Measurements from ENCODE around the gene SLC25A26. TPM values are rescaled to one million over a fixed set of nuclear protein-coding genes. Genes with fewer than 3 reads are reported as not detected.

Gene SLC25A26
- total RNA-seq, 1 experiment from 2014 or later: 13.2 TPM

DNA sequence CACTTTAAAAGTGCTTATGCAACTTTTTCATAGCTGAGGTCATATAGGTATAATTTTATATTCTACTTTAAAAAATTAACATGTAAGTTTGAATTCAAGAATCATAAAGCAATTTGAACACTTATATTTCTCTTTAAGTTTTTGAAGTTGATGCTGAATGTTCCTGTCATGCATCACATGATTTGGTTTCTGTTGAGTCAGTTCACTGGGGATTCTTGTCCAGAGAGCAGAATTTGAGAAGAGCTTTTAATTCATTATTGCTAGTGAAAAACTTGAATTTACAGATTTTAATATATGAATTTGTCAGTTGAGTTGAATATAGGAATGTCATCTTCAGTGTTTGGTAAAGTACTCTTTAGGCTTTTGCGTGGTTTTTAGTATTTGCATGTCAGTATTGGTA lies 7.9 kb downstream of the SLC25A26 start:
- Histone ChIP-seq H3K27me3 (ENCODE audit: control insufficient read depth, insufficient read depth, low read length) (no peaks in the 10 kb centered on the region), H3K4me1 (ENCODE audit: control insufficient read depth, insufficient read depth, low read length) (no peaks in the 10 kb centered on the region), H3K36me3 (ENCODE audit: control insufficient read depth, insufficient read depth, low read length) (no peaks in the 10 kb centered on the region), H3K9me3 (ENCODE audit: control insufficient read depth, insufficient read depth, low read depth, low read length) (no peaks in the 10 kb centered on the region), H3K27ac (ENCODE audit: low read length) (no peak overlapping the region), H3K4me3 (ENCODE audit: low read depth in 2 of 2, low read length in 2 of 2) (no peak overlapping the region)
- DNase-seq (ENCODE audit: low read depth, low spot score): no peak
- ChIA-PET POLR2A (no interaction called here), CTCF (no interaction called here)
- ATAC-seq: no peak
- in situ Hi-C loops (cut with HindIII; ENCODE audit: low pct_unique_long_range_greater_than_20kb, low sequenced_read_pairs) (no loop called here), intact Hi-C loops (cut with micrococcal nuclease; ENCODE audit: unreplicated experiment) (no loop called here)
- no TSS peak for BruUV-seq (replicated peaks)
- TF ChIP-seq, protein P1, sequence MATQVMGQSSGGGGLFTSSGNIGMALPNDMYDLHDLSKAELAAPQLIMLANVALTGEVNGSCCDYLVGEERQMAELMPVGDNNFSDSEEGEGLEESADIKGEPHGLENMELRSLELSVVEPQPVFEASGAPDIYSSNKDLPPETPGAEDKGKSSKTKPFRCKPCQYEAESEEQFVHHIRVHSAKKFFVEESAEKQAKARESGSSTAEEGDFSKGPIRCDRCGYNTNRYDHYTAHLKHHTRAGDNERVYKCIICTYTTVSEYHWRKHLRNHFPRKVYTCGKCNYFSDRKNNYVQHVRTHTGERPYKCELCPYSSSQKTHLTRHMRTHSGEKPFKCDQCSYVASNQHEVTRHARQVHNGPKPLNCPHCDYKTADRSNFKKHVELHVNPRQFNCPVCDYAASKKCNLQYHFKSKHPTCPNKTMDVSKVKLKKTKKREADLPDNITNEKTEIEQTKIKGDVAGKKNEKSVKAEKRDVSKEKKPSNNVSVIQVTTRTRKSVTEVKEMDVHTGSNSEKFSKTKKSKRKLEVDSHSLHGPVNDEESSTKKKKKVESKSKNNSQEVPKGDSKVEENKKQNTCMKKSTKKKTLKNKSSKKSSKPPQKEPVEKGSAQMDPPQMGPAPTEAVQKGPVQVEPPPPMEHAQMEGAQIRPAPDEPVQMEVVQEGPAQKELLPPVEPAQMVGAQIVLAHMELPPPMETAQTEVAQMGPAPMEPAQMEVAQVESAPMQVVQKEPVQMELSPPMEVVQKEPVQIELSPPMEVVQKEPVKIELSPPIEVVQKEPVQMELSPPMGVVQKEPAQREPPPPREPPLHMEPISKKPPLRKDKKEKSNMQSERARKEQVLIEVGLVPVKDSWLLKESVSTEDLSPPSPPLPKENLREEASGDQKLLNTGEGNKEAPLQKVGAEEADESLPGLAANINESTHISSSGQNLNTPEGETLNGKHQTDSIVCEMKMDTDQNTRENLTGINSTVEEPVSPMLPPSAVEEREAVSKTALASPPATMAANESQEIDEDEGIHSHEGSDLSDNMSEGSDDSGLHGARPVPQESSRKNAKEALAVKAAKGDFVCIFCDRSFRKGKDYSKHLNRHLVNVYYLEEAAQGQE (IDR thresholded peaks at IDR 0.05; ENCODE audit: insufficient read depth in 1 of 2, low read depth in 2 of 2, low read length in 1 of 2): no peak
- no peak for TF ChIP-seq TCF7L2 (IDR thresholded peaks at IDR 0.05; ENCODE audit: low read depth, low read length)
- TF ChIP-seq, protein P2, sequence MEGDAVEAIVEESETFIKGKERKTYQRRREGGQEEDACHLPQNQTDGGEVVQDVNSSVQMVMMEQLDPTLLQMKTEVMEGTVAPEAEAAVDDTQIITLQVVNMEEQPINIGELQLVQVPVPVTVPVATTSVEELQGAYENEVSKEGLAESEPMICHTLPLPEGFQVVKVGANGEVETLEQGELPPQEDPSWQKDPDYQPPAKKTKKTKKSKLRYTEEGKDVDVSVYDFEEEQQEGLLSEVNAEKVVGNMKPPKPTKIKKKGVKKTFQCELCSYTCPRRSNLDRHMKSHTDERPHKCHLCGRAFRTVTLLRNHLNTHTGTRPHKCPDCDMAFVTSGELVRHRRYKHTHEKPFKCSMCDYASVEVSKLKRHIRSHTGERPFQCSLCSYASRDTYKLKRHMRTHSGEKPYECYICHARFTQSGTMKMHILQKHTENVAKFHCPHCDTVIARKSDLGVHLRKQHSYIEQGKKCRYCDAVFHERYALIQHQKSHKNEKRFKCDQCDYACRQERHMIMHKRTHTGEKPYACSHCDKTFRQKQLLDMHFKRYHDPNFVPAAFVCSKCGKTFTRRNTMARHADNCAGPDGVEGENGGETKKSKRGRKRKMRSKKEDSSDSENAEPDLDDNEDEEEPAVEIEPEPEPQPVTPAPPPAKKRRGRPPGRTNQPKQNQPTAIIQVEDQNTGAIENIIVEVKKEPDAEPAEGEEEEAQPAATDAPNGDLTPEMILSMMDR (IDR thresholded peaks at IDR 0.05): no peak
- no peak for TF ChIP-seq POLR2AphosphoS5 (IDR thresholded peaks at IDR 0.05; ENCODE audit: low read depth, low read length)

DNA sequence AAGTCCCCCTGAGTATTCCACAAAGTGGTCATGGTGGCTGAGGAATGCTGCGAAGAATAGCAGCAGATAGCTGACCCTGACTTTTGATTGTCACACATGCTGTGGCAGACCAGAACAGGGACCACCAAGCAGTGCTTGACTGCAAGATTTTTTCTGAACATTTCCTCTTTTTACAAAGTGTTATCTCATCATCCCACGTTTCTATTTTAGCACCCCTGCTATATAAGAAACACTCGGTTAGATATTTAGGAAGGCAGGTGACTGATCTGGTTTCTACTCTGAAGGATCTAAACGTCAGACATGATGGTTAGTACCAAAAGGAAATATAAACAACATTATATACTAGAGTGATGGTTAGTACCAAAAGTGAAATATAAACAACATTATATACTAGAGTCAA lies 9.1 kb downstream of the SLC25A26 start:
- H3K9me3 ChIP-seq (ENCODE audit: control insufficient read depth, insufficient read depth, low read depth, low read length): no peaks in the 10 kb centered on the region
- no peak for ATAC-seq
- no peak overlapping the region for H3K27ac ChIP-seq (ENCODE audit: low read length)
- H3K27me3 ChIP-seq (ENCODE audit: control insufficient read depth, insufficient read depth, low read length): no peaks in the 10 kb centered on the region
- H3K36me3 ChIP-seq (ENCODE audit: control insufficient read depth, insufficient read depth, low read length): no peaks in the 10 kb centered on the region
- no peak for TF ChIP-seq SIN3A (IDR thresholded peaks at IDR 0.05; ENCODE audit: borderline replicate concordance, insufficient read depth, low read depth, low read length)
- TF ChIP-seq, protein P2 (IDR thresholded peaks at IDR 0.05): no peak
- TF ChIP-seq, protein P1 (IDR thresholded peaks at IDR 0.05; ENCODE audit: insufficient read depth in 1 of 2, low read depth in 2 of 2, low read length in 1 of 2): no peak
- no peak for TF ChIP-seq POLR2AphosphoS5 (IDR thresholded peaks at IDR 0.05; ENCODE audit: low read depth, low read length)
- no peak for TF ChIP-seq TCF7L2 (IDR thresholded peaks at IDR 0.05; ENCODE audit: low read depth, low read length)
- intact Hi-C loops (cut with micrococcal nuclease; ENCODE audit: unreplicated experiment) (no loop called here), in situ Hi-C loops (cut with HindIII; ENCODE audit: low pct_unique_long_range_greater_than_20kb, low sequenced_read_pairs) (no loop called here)
- no TSS peak for BruUV-seq (replicated peaks)
- CTCF ChIA-PET: no interaction called here
- H3K4me1 ChIP-seq (ENCODE audit: control insufficient read depth, insufficient read depth, low read length): no peaks in the 10 kb centered on the region
- no peak overlapping the region for H3K4me3 ChIP-seq (ENCODE audit: low read depth in 2 of 2, low read length in 2 of 2)
- no peak for DNase-seq (ENCODE audit: low read depth, low spot score)
- POLR2A ChIA-PET: no interaction called here
